Cardiac fibroblast (primary cell): ENCODE results near the gene SRRM1.
A peak's percentile ranks its signal among the peaks of the same experiment; 100 is the strongest.

Experiments used
- DNase-seq, 2 donors: peaks; one replicate each; pipeline versions ENCODE4 v3.0.0 to v3.0.0-alpha.2; 2010; ENCODE audit warnings: low read depth in 2 of 2
- H3K4me3 ChIP-seq, 2 donors: replicated peaks in 1 of 2; 1 replicate in 1 of 2; 2 replicates in 1 of 2; pipeline ENCODE4 v1.5.1; 2011; ENCODE audit warnings: low read depth in 2 of 2, low read length in 2 of 2, mild to moderate bottlenecking in 2 of 2, moderate library complexity in 1 of 2
- TF ChIP-seq, protein P1 (sequence below): IDR thresholded peaks from one replicate; pipeline ENCODE4 v1.5.1; 2011; ENCODE audit warnings: low read depth, mild to moderate bottlenecking, low read length, inconsistent platforms

SRRM1 gene, protein sequence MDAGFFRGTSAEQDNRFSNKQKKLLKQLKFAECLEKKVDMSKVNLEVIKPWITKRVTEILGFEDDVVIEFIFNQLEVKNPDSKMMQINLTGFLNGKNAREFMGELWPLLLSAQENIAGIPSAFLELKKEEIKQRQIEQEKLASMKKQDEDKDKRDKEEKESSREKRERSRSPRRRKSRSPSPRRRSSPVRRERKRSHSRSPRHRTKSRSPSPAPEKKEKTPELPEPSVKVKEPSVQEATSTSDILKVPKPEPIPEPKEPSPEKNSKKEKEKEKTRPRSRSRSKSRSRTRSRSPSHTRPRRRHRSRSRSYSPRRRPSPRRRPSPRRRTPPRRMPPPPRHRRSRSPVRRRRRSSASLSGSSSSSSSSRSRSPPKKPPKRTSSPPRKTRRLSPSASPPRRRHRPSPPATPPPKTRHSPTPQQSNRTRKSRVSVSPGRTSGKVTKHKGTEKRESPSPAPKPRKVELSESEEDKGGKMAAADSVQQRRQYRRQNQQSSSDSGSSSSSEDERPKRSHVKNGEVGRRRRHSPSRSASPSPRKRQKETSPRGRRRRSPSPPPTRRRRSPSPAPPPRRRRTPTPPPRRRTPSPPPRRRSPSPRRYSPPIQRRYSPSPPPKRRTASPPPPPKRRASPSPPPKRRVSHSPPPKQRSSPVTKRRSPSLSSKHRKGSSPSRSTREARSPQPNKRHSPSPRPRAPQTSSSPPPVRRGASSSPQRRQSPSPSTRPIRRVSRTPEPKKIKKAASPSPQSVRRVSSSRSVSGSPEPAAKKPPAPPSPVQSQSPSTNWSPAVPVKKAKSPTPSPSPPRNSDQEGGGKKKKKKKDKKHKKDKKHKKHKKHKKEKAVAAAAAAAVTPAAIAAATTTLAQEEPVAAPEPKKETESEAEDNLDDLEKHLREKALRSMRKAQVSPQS

DNA sequence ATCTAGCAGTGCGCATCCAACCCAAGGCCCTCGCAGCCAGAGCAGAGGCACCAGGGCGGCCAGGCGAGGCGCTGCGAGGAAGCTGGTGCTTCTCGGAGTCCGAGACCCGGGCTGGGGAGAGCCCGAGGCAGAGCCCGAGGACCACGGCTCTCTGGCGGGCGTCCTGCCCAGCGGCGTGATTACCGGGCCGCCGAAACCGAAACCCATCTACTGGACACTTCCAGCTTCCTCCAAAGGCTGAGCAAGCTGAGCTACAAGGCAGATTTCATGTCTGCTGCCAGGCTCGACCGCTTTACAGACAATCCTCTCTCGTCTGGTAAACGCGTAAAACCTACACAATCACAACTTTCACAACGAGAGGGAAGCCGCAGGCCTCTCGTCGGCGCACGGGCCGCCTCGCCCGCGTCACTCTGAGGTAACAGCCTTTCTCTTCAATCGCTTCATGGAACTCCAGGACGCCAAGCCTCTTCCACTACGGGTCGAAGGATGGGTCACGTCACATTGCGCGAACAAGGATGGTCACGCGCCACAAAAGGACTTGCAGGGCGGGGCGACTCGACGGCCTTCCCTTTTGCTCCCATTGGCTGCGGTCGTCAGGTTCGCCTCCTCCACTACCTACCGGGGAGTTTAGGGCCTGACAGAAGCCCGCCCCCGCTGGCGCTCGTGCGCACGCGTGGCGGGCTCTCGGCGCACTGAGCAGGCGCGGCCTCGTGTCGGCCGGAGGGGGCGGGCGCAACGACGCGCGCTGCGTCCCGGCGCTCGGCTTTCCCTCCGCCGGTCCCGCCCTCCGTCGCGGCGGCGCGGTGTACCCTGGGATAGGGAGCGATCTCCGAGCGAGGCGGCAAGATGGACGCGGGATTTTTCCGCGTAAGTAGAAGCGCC is at the start of gene SRRM1:
Gene SRRM1, plus strand, starts transcription at position 822 of the 882 bp plus-strand sequence. Its CDS starts 25 bp downstream, at position 847.
- TF ChIP-seq, protein P1, sequence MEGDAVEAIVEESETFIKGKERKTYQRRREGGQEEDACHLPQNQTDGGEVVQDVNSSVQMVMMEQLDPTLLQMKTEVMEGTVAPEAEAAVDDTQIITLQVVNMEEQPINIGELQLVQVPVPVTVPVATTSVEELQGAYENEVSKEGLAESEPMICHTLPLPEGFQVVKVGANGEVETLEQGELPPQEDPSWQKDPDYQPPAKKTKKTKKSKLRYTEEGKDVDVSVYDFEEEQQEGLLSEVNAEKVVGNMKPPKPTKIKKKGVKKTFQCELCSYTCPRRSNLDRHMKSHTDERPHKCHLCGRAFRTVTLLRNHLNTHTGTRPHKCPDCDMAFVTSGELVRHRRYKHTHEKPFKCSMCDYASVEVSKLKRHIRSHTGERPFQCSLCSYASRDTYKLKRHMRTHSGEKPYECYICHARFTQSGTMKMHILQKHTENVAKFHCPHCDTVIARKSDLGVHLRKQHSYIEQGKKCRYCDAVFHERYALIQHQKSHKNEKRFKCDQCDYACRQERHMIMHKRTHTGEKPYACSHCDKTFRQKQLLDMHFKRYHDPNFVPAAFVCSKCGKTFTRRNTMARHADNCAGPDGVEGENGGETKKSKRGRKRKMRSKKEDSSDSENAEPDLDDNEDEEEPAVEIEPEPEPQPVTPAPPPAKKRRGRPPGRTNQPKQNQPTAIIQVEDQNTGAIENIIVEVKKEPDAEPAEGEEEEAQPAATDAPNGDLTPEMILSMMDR, result peak; percentile 20
- peak; percentile 100 for DNase-seq

DNA sequence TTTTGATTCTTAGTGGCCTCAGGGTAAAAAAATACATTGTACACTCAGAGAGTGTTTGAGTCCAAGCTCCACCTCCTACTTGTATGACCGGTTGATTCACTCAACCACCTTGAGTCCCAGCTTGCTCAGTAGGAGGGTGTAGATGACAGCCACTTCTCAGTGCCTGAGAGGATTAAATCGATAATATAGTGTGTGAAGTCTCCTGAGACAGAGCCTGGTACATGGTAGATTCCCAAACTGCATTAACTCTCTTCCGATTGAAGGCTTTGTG is 48.8 kb upstream of the SRRM1 start:
- H3K4me3 ChIP-seq, result no peak overlapping the region
- no peak for DNase-seq
- TF ChIP-seq, protein P1, result no peak

More for the DNA sequence above, at the start of gene SRRM1:
- H3K4me3 ChIP-seq, result peak within 1 kb of the TSS; percentile 90 to 98

DNA sequence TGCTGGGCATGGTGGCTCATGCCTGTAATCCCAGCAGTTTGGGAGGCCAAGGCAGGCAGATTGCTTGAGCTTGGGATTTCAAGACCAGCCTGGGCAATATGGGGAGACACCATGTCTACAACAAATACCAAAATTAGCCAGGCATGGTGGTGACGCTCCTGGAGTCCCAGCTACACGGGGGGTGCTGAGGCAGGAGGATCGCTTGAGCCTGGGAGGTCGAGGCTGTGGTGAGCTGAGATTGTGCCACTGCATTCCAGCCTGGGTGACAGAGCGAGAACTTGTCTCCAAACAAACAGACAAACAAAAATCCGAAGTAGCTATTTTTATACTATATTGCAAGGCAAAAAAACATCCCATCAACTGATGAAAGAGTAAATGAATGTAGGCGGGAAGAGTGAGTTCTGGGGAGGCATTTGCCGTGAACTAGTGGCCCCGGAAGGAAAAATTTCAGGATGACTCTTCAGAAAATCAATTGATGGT is 46.7 kb upstream of the SRRM1 start:
- no peak for DNase-seq
- no peak overlapping the region for H3K4me3 ChIP-seq
- TF ChIP-seq, protein P1, result no peak

DNA sequence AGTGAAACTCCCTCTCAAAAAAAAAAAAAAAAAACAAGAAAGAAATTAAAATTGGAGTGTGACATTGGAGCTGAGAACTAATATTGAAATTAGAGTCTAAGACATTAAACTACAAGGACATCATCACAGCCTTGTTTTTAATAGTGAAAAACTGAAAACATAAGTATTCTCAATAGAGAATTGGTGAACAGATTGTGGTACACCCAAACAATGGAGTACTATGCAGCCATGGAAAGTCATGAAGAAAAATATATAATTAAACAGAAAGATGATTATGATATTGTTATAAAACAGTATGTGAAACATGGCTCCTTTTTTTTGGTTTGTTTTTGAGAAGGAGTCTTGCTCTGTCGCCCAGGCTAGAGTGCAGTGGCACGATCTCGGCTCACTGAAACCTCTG is 43.8 kb upstream of the SRRM1 start:
- TF ChIP-seq, protein P1, result no peak
- H3K4me3 ChIP-seq, result no peak overlapping the region
- DNase-seq, result no peak

DNA sequence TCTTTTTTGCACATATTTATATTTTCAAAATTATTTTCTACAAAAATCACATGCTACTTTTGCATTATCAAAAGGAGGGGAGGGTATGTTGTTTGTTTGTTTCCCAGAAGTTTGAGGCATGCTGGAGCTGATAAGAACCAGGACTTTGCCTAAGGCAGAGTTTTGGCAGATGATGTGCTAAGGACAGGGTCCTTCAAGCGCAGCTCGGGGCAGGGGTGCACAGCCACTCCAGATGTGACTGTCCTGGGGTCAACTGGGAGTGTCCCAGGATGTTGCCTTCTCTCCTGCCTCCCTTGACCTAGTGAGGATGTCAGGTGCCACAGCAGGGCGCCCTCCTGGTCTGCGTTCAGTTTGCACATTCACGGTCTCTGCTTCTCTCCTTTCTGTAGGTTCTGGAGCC is 42.6 kb upstream of the SRRM1 start:
- no peak for DNase-seq
- TF ChIP-seq, protein P1, result no peak
- no peak overlapping the region for H3K4me3 ChIP-seq
